Gastrocnemius medialis (tissue), 4 donors: ENCODE measurements around the gene DHX15. TPM values are rescaled to one million over a fixed set of nuclear protein-coding genes. Genes with fewer than 3 reads are reported as not detected.

Experiments
- ATAC-seq, 2 donors: fragments of 150-250 bp; one replicate each; pipeline ENCODE4 v1.9.1; 2016
- DNase-seq, 2 donors: peaks; one replicate each; pipeline ENCODE4 v3.0.0-alpha.2; 2019
- H3K27ac ChIP-seq, 4 donors: fragments of 200-600 bp; sonication (generic); 1 replicate in 1 of 4; 2 replicates in 3 of 4; pipeline ENCODE4 v1.5.1; 2016 to 2018; ENCODE audit warnings: mild to moderate bottlenecking in 2 of 4, moderate library complexity in 1 of 4
- H3K27me3 ChIP-seq, 3 donors: fragments of 200-600 bp; sonication (generic) in 2 of 3; 1 replicate in 1 of 3; 2 replicates in 2 of 3; pipeline versions ENCODE4 v1.5.1 to v1.6.0; 2016 to 2019; ENCODE audit warnings: mild to moderate bottlenecking in 1 of 3, moderate library complexity in 1 of 3
- H3K36me3 ChIP-seq, 2 donors: fragments of 200-600 bp; sonication (generic) in 1 of 2; one replicate each; pipeline ENCODE4 v1.5.1; 2017 to 2018
- H3K4me1 ChIP-seq, 2 donors: fragments of 200-600 bp; sonication (generic) in 1 of 2; one replicate each; pipeline ENCODE4 v1.5.1; 2016 to 2017; ENCODE audit warnings: mild to moderate bottlenecking in 2 of 2
- H3K4me3 ChIP-seq, 4 donors: fragments of 200-600 bp; sonication (generic) in 3 of 4; 1 replicate in 1 of 4; 2 replicates in 3 of 4; pipeline ENCODE4 v1.5.1; 2016 to 2019; ENCODE audit warnings: mild to moderate bottlenecking in 2 of 4
- H3K9me3 ChIP-seq, 3 donors: fragments of 200-600 bp; sonication (generic) in 2 of 3; 1 replicate in 1 of 3; 2 replicates in 2 of 3; pipeline ENCODE4 v1.5.1; 2016 to 2019
- CTCF ChIP-seq, 5 experiments: fragments of 450-650 bp in 3 of 5; fragments of 200-600 bp in 2 of 5; sonication (generic) in 2 of 5; IDR thresholded peaks in 4 of 5; conservative IDR thresholded peaks in 1 of 5; 1 replicate in 4 of 5; 2 replicates in 1 of 5; pipeline ENCODE4 v1.5.1; 2016 to 2019; ENCODE audit warnings: antibody characterized with exemption in 5 of 5, mild to moderate bottlenecking in 3 of 5, moderate library complexity in 3 of 5
- POLR2A ChIP-seq, 2 donors: fragments of 450-650 bp; IDR thresholded peaks; one replicate each; pipeline ENCODE4 v1.6.1; 2017; ENCODE audit warnings: antibody characterized with exemption in 2 of 2, mild to moderate bottlenecking in 2 of 2, moderate library complexity in 2 of 2
- in situ Hi-C, 4 donors: fragments of 200-750 bp; cut with MboI; loops; one replicate each; pipeline versions ENCODE4 v1.15.0 to v1.8.0; 2017; ENCODE audit warnings: low sequenced_read_pairs in 4 of 4
- intact Hi-C: fragments of 100-400 bp; cut with DNase I; formaldehyde crosslinking; loops from one replicate; pipeline ENCODE4 v1.15.1; 2023; ENCODE audit warnings: low total_unique reads
- total RNA-seq, 4 donors: library from RNA; depleted of rRNA; stranded (reverse); fragments of >200 nt; gene quantifications; one replicate each; pipeline versions ENCODE4 v1.1.0 to v1.2.3, GENCODE V29; 2016

Gene DHX15
- total RNA-seq, 4 donors from 2014 or later, result 50.1 to 88.1 (median 61.2) TPM

GRCh38 chr4:24589448-24589847, 5.1 kb upstream of the DHX15 start:
- Histone ChIP-seq H3K4me3 (no peak overlapping the region), H3K36me3 (no peaks in the 10 kb centered on the region), H3K27ac (no peak overlapping the region), H3K9me3 (no peaks in the 10 kb centered on the region), H3K27me3 (no peaks in the 10 kb centered on the region), H3K4me1 (no peaks in the 10 kb centered on the region)
- TF ChIP-seq POLR2A (IDR thresholded peaks at IDR 0.05), result no peak
- no peak for TF ChIP-seq CTCF (IDR thresholded peaks at IDR 0.05 in 4 of 5, conservative IDR thresholded peaks at IDR 0.05 in 1 of 5)
- intact Hi-C loops (loop anchor here (10.0 kb wide), 3 partner anchors 525 to 655 kb away; partner anchors contain the start of gene PI4K2B), in situ Hi-C loops (loop anchor here in 2 of 4 donors (10.0 to 25.0 kb wide), 2 partner anchors 115 to 1323 kb away; partner anchors contain the start of gene SMIM20 (in 1 of the 2))
- ATAC-seq, result no peak
- DNase-seq, result no peak

GRCh38 chr4:24588216-24588954, 4.0 kb upstream of the DHX15 start:
- Histone ChIP-seq H3K27me3 (no peaks in the 10 kb centered on the region), H3K4me3 (no peak overlapping the region), H3K27ac (no peak overlapping the region), H3K4me1 (no peaks in the 10 kb centered on the region), H3K36me3 (no peaks in the 10 kb centered on the region), H3K9me3 (no peaks in the 10 kb centered on the region)
- DNase-seq, result no peak
- ATAC-seq, result no peak
- TF ChIP-seq CTCF (IDR thresholded peaks at IDR 0.05 in 4 of 5, conservative IDR thresholded peaks at IDR 0.05 in 1 of 5) (no peak), POLR2A (IDR thresholded peaks at IDR 0.05) (no peak)
- intact Hi-C loops, result loop anchor here (10.0 kb wide), 3 partner anchors 524 to 654 kb away; partner anchors contain the start of gene PI4K2B
- in situ Hi-C loops, result loop anchor here in 2 of 4 donors (10.0 to 25.0 kb wide), 2 partner anchors 114 to 1324 kb away; partner anchors contain the start of gene SMIM20 (in 1 of the 2)

- TF ChIP-seq POLR2A (IDR thresholded peaks at IDR 0.05), result no peak
- TF ChIP-seq CTCF (IDR thresholded peaks at IDR 0.05 in 4 of 5, conservative IDR thresholded peaks at IDR 0.05 in 1 of 5), result peak in 2 of 5 experiments; percentile 10 to 11
- ATAC-seq (peak; percentile 46 to 56), DNase-seq (peak; percentile 16 to 43)
- Histone ChIP-seq H3K9me3 (no peaks in the 10 kb centered on the region), H3K4me3 (peak overlapping the region; percentile 81 to 98 (median 94)), H3K27me3 (no peaks in the 10 kb centered on the region), H3K27ac (peak overlapping the region; percentile 92 to 99 (median 98)), H3K4me1 (peaks cover 36 to 43% of the 10 kb centered on the region in 2 donors), H3K36me3 (no peaks in the 10 kb centered on the region)
- intact Hi-C loops (loop anchor here (1.0 to 10.0 kb wide), 5 partner anchors 112 to 651 kb away; partner anchors contain the start of gene PI4K2B), in situ Hi-C loops (loop anchor here in 2 of 4 donors (10.0 to 25.0 kb wide), 2 partner anchors 109 to 1329 kb away; partner anchors contain the start of gene SMIM20 (in 1 of the 2))
These were observed 723 bp downstream of the DHX15 start for GRCh38 chr4:24583451-24584210.

GRCh38 chr4:24582235-24582832, 2.0 kb downstream of the DHX15 start:
- intact Hi-C loops, result loop anchor here (10.0 kb wide), 3 partner anchors 518 to 652 kb away; partner anchors contain the start of gene PI4K2B

More at GRCh38 chr4:24582235-24582832, 2.0 kb downstream of the DHX15 start:
- TF ChIP-seq CTCF (IDR thresholded peaks at IDR 0.05 in 4 of 5, conservative IDR thresholded peaks at IDR 0.05 in 1 of 5) (no peak), POLR2A (IDR thresholded peaks at IDR 0.05) (no peak)
- Histone ChIP-seq H3K27ac (peak overlapping the region; percentile 92 to 99 (median 98)), H3K4me3 (peak overlapping the region; percentile 81 to 98 (median 94)), H3K9me3 (no peaks in the 10 kb centered on the region), H3K36me3 (no peaks in the 10 kb centered on the region), H3K4me1 (peaks cover 49 to 56% of the 10 kb centered on the region in 2 donors), H3K27me3 (no peaks in the 10 kb centered on the region)
- DNase-seq (no peak), ATAC-seq (no peak)
- in situ Hi-C loops, result loop anchor here in 2 of 4 donors (10.0 to 25.0 kb wide), 2 partner anchors 108 to 1330 kb away; partner anchors contain the start of gene SMIM20 (in 1 of the 2)
